ENCODE results near the gene ADAMTS14.

- TF ChIP-seq PAX5 (IDR thresholded peaks at IDR 0.05; ENCODE audit: insufficient read depth, low read length, severe bottlenecking), result no peak
- no peak for TF ChIP-seq TAF1 (IDR thresholded peaks at IDR 0.05; ENCODE audit: low read depth, low read length)
- TF ChIP-seq POLR2AphosphoS5 (IDR thresholded peaks at IDR 0.05; ENCODE audit: low read depth, low read length), result no peak
- no peak for TF ChIP-seq SPI1 (IDR thresholded peaks at IDR 0.05; ENCODE audit: low read depth, low read length)
- TF ChIP-seq POLR2A (IDR thresholded peaks at IDR 0.05; ENCODE audit: low read depth, low read length), result no peak
- TF ChIP-seq POU2F2 (IDR thresholded peaks at IDR 0.05; ENCODE audit: low read depth, low read length), result no peak
Observed at GRCh38 chr10:70758757-70759514, 86.6 kb downstream of the ADAMTS14 start.

Measured in GM12891 (cell line).